Stimulated activated CD8-positive, alpha-beta memory T cell treated with anti-CD3 and anti-CD28 coated beads, Interleukin-15, amount 100 ng/mL, for 4 hours (primary cell): ENCODE measurements around the gene SCGB1C1.
"Not testable (repeated sequence)": the region's sequence is repeated elsewhere in the genome, so short reads cannot be mapped to it uniquely, and the experiment has no call there.

ENCODE experiments used
- DNase-seq, 2 donors: peaks; one replicate each; pipeline ENCODE4 v3.0.0-alpha.2; 2020; ENCODE audit warnings: low read depth in 2 of 2

The SCGB1C1 gene

GRCh38 chr11:218815-219593, 26.1 kb downstream of the SCGB1C1 start:
- no peak for DNase-seq

GRCh38 chr11:220641-221215, 27.9 kb downstream of the SCGB1C1 start:
- DNase-seq, result not testable (repeated sequence)

DNA sequence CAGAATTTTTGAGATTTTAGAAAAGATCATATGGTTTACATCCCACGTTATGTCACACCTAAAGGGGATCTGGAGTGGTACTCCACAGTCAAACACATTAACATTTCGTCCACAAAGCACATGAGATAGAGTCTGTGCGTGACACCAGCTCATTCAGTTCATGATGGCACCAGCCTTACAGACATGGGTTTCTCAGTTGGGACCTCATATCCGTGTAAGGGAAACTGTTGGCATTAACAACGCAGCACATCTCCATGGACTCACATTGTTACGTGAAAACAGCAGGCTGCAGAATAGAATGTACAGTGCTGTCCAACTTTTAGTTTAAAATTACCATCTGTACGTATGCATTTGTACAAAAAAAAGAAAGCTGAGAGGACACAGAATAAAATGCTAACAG, 28.7 kb downstream of the SCGB1C1 start:
- no peak for DNase-seq

GRCh38 chr11:221998-222789, 29.3 kb downstream of the SCGB1C1 start:
- no peak for DNase-seq

DNA sequence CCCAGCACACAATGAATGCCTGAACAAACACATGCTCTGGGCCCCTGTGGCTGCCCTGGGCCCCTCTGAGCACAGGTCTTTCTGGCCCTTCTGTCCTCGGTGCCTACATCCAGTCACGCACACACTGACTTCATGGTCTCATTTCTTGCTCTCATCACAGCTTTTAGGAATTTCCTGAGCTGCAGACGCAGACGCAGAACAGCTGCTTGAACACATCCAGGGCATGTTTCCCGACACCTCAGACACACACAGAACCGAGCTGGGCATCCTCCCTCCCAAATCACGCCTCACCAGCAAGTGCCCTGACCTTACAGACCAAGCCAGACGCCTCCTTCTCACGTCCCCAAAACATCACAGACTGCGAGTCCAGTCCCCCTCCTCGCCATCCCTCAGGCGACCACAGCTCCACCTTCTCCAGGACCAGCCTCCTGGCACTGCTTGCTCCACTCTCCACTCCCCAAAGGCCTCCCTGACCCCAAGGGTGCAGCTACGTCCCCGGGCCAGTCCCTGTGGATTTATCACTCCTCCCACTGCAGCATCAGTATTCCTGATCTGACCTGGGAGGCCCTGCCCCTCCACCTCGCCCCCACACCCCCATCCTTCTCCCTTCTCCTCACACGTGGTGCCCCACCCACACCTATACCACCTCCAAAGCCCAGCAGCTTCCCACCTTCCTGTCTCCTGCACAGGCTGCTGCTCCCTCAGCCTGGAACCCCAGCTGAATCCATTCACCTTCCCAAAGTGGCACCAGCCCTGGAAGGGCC, 30.3 kb downstream of the SCGB1C1 start:
- no peak for DNase-seq

DNA sequence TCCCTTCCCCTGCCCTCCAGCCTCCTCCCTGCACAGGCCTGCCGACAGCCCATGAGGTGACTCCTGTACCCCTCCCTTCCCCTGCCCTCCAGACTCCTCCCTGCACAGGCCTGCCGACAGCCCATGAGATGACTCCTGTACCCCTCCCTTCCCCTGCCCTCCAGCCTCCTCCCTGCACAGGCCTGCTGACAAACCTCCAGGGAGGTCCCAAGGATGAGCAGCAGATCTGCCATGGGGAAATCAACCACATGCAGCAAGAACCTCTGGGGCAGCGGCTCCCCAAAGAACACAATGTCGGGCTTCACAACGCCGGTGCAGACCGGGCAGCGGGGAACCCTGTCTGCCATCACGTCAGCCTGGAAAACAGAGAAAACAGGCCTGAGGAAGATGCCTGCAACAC, 31.0 kb downstream of the SCGB1C1 start:
- DNase-seq, result no peak

DNA sequence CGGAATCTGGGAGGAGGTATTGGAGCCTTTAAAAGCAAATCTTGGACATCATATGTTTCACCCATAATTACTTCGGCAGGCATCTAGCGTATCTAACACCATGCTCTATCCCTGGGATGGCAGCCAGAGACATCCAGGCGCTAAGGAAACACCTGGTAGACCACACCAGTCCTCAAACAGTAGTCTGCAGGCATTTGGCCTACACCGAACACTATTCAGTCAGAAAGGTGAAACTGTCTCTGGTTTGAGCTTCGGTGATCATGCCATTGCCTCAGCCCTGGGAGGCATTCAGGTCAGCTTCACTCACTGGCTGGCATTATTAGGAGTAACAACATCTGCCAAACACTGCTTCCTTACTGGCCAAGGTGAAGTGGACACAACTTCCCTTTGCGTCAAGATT, 31.5 kb downstream of the SCGB1C1 start:
- DNase-seq, result no peak

DNA sequence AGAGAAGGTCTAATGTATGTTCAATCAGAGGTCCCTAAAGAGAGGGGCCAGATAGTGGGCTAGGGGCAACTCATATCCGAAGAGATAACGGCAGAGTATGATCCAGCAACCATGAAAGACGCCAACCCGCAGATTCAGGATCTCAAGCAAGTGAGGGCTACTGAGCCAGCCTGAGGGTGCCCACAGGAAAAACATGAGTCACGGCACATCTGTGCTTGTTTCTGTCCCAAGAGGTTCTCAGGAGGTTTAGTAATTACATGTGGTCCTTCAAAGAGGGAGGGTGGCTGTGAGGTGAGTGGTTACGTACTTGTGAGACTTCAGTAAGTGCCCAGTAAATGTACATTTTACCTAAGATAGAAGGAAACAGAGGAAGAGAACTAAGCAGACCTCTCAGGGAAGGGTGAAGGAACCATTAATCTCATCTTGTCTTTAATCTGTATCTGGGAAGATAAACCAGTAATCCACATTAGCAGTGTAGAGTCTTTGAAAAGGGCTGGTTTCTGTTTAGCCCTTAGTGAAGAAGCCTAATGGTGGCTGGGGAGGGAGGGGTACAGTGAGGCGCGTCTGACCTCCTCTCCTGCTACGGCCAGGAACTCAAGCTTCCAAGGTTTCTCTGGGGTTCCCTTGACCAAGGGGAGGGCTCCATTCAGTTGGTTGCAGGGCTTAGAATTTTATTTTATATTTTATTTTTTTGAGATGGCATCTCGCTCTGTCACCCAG, 33.0 kb downstream of the SCGB1C1 start:
- DNase-seq, result no peak

DNA sequence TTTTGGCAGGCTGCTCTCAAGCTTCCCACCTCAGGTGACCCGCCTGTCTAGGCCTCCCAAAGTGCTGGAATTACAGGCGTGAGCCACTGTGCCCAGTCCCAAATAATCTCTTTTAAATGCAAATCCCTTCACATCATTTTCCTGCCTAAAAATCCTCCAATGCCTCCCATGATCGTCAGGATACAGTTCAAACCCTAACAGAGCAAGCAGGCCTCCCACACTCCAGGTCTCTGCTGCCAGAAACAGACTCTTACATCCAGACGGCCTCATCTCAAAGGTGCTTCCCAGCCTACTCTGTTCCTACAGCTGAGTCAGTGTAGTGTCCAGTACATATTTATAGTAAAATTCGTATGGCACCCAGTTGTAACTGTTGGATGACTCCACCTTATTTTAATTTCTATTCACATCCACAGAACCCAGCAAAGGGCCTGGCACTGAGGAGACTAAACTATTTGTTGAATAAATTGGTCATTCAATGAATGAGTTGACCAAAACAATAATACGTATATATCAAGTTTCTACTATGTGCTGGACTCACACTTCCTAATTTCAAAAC, 35.0 kb downstream of the SCGB1C1 start:
- DNase-seq, result no peak

DNA sequence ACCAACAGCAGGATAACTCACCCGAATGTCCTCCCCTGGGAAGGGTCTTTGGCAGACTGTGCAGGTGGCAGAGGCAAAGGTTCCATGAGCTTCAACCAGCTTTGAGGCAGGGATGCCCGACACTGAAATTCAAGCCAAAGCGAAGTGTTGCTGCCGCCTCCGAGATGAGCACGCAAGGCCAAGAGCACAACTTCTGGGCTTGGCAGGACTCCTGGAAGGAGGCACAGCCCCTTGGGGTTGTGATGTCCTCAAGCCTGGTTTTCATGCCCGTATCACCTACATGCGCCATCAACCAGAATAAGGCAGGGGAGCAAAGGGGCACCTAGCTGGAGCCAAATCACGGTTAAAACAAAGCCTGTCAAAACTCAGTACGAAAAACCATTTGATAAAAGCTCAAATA, 37.6 kb downstream of the SCGB1C1 start:
- no peak for DNase-seq

DNA sequence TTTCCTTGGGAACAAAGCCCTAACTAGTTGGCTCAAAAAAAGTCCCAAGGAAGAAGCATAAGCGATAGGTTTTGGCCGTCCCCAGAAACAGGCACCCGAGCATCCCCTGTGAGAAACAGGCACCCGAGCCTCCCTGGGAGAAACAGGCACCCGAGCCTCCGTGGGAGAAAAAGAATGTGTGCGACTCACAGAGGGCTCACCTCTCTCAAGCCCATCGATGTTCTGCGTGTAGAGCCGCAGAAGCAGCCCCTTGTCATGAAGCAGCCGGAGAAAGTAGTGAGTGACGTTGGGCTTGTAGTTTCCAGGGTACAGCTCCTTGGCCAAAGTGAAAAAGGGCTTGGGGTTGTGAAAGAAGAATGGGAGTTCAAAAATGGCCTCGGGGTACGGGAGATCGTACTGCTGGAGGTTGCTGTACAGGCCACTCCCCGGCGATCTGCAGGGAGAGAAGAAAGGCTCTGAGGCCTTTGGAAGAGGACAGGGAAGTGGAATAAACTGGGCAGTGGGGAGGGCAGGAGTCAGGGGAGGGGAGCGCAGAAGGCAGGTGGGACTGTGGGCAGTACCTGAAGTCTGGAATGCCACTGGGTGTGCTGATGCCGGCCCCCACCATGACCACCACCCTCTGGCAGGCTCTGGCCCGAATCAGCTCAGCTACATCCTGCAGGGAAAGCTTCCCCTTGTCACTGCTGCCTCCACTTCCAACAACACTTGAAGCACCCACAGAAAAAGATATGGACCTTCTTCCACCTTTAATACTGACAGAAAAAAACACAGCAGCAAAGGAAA, 40.1 kb downstream of the SCGB1C1 start:
- DNase-seq, result no peak

GRCh38 chr11:235180-235579, 42.3 kb downstream of the SCGB1C1 start:
- DNase-seq, result no peak

GRCh38 chr11:235609-235996, 42.7 kb downstream of the SCGB1C1 start:
- DNase-seq, result peak in 1 of 2 donors; percentile 60

DNA sequence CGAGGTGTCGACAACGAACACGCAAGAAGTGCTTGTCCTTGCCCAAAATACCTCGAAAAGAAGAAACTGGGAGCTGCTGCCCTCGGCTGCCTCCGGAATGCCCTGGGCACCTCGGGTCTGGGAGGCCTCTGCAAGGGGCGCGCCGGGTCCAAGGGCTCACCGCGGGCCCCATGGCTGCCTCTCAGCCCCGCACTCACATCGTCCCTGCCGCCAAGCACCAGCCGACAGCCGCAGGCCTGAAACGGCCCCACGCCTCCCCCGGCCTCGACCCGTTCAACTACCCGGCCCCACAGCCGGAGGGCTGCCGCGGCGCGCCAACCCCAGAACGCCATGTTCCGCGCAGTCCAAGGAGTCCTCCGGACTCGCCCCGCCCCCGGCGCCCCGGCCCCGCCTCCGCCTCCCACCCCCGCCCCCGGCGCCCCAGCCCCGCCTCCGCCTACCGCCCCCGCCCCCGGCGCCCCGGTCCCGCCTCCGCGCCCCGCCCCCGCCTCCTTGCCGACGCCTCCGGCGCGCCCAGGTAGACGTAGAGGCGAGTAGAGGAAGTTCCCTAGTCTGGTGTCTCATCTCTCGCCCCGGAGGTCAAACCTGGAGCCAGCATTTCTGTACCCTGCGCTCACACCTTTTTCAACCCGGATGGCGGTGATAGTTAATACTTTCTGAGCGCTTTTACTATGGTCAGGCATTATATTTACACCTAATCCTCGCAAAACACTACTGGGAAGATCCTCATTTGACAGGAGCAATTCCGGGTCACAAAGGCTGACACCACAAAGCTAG, 43.3 kb downstream of the SCGB1C1 start, which contains the start of gene SIRT3:
TSS of gene SIRT3 (minus strand) at position 346 of the 777 bp plus-strand sequence. CDS start at position 332, 14 bp downstream.
- DNase-seq, result peak; percentile 66 to 73

GRCh38 chr11:236774-237767, 44.2 kb downstream of the SCGB1C1 start, which contains the start of gene PSMD13:
TSS of gene PSMD13 (plus strand) at chr11:236976. CDS start at chr11:237050, 74 bp downstream.
- DNase-seq, result peak; percentile 71 to 81

DNA sequence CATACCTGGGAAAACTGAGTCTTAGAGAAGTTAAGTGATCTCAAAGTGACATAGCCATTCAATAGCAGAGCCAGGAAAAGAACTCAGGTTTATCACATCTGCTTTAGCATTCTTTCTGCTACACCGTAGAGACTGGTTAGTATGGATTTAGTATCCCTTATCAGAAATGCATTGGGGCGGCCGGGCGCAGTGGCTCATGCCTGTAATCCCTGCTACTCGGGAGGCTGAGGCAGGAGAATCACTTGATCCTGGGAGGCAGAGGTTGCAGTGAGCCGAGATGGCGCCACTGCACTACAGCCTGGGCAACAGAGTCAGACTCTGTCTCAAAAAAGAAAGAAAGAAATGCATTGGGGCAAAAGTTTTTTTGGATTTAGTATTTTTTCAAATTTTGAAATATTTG, 45.5 kb downstream of the SCGB1C1 start:
- not testable (repeated sequence) for DNase-seq

DNA sequence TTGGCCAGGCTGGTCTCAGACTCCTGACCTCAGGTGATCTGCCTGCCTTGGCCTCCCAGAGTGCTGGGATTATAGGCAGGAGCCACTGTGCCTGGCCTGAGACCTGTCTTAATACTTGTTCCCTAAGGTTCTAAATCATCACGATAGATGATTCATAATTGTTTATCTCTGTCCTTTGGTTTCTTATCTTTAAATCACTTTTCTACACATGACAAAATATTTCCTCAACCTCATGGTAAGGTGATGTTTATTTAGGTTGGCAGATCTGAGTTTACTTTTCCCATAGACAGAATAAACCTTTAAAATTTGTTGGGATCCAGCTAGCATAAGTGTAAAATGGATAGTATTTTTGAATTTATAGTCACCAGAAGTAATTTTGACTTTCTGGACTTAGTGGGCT, 47.4 kb downstream of the SCGB1C1 start:
- DNase-seq, result no peak

DNA sequence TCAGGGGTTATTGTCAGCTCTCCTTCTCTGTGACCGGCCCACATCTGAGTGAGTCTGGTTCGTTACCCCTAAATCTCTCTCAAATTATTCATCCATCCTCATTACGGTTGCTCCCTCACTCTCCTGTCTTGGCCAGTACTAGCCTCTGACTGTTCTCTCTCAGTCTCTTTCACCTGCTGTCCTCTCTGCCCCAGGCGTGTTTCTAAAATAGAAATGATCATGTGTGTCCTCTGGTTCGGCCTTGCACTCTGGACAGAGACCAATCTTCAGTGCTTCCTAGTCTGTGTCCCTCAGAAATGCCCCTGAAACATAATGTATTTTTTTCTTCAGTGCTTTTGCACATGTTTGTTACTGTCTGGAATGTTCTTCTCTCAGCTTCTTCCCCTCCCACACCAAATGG, 48.8 kb downstream of the SCGB1C1 start:
- DNase-seq, result no peak
